Measurements from ENCODE around the gene ICA1. TPM values are rescaled to one million over a fixed set of nuclear protein-coding genes. Genes with fewer than 3 reads are reported as not detected.

The ICA1 gene
- total and polyA plus RNA-seq, 2 of the 13 experiments (the other 11 are each of a cell fraction or from before 2014, with no cell fraction given): 0.29 TPM; not detected in 1

GRCh38 chr7:8220376-8221100 is 41.4 kb downstream of the ICA1 start:
- no peaks in the 10 kb centered on the region for H3K79me2 ChIP-seq (ENCODE audit: insufficient read depth, low read length)
- in situ Hi-C loops (cut with HindIII; ENCODE audit: extremely low pct_ligation_motif_present, low pct_unique_long_range_greater_than_20kb): loop anchor here (25.0 kb wide), 1 partner anchor 558 kb away; no protein-coding TSS in a partner anchor
- no peaks in the 10 kb centered on the region for H3K9me3 ChIP-seq (ENCODE audit: low read length)
- no peak overlapping the region for H3K4me2 ChIP-seq (ENCODE audit: low read depth, low read length)
- H3K4me3 ChIP-seq (replicated peaks in 1 of 3; ENCODE audit: insufficient read depth in 1 of 3, low read depth in 2 of 3, low read length in 3 of 3): no peak overlapping the region
- no peak overlapping the region for H3K9ac ChIP-seq (ENCODE audit: insufficient read depth, low read depth, low read length)
- no peak for FAIRE-seq
- no TSS peak for BruUV-seq (replicated peaks)
- POLR2A ChIA-PET: no interaction called here
- no peaks in the 10 kb centered on the region for H3K4me1 ChIP-seq (ENCODE audit: insufficient read depth, low read length)
- no peak for DNase-seq (ENCODE audit: low spot score)
- WGBS (ENCODE audit: low lambda C conversion rate): 31% methylated on average over 7 of the region's 7 CpGs
- no peak overlapping the region for H2AFZ ChIP-seq (ENCODE audit: low read length)
- no peaks in the 10 kb centered on the region for H3K27me3 ChIP-seq (ENCODE audit: control insufficient read depth in 1 of 2, insufficient read depth in 2 of 2, low read length in 2 of 2)
- no peak for ATAC-seq
- H4K20me1 ChIP-seq (ENCODE audit: insufficient read depth, low read length): no peaks in the 10 kb centered on the region
- intact Hi-C loops (cut with micrococcal nuclease; ENCODE audit: unreplicated experiment): no loop called here
- TF ChIP-seq MXD3 (CRISPR knock-in tag; IDR thresholded peaks at IDR 0.05) (no peak), ZNF552 (CRISPR knock-in tag; IDR thresholded peaks at IDR 0.05; ENCODE audit: borderline replicate concordance) (no peak), ZFY (CRISPR knock-in tag; IDR thresholded peaks at IDR 0.05) (no peak), ZNF775 (CRISPR knock-in tag; IDR thresholded peaks at IDR 0.05; ENCODE audit: borderline replicate concordance) (no peak), ZNF614 (CRISPR knock-in tag; IDR thresholded peaks at IDR 0.05; ENCODE audit: borderline replicate concordance) (no peak), ZNF501 (CRISPR knock-in tag; IDR thresholded peaks at IDR 0.05) (no peak), TBX2 (CRISPR knock-in tag; IDR thresholded peaks at IDR 0.05; ENCODE audit: borderline replicate concordance) (no peak), ZKSCAN5 (CRISPR knock-in tag; IDR thresholded peaks at IDR 0.05) (no peak), TARDBP (CRISPR knock-in tag; IDR thresholded peaks at IDR 0.05) (no peak), ZBTB14 (CRISPR knock-in tag; IDR thresholded peaks at IDR 0.05) (no peak), KLF6 (CRISPR knock-in tag; IDR thresholded peaks at IDR 0.05) (no peak), FOXJ3 (CRISPR knock-in tag; IDR thresholded peaks at IDR 0.05; ENCODE audit: borderline replicate concordance) (no peak), DNMT1 (CRISPR knock-in tag; IDR thresholded peaks at IDR 0.05) (no peak)
- no peak overlapping the region for H3K27ac ChIP-seq (ENCODE audit: extremely low read length, insufficient read depth, low read length)
- CTCF ChIA-PET (ENCODE audit: low intra/inter-chr PET ratio, low total read pairs): no interaction called here
- H3K36me3 ChIP-seq (replicated peaks in 1 of 2; ENCODE audit: control insufficient read depth in 1 of 2, insufficient read depth in 2 of 2, low read length in 2 of 2): no peaks in the 10 kb centered on the region
